K562 (cell line): ENCODE data around the gene LHB. TPM values are rescaled to one million over a fixed set of nuclear protein-coding genes. Genes with fewer than 3 reads are reported as not detected.

Experiments used
- ATAC-seq: fragments of 200-7000 bp; cut with Tn5 transposase; 3 replicates; pipeline ENCODE4 v1.9.1; 2020; ENCODE audit warnings: moderate library complexity
- BruUV-seq: library from RNA; stranded (reverse); fragments of 400-500 nt; replicated peaks from 2 replicates; lab custom pipeline; 2021; lab: Mats Ljungman, UMichigan
- CTCF ChIA-PET: fragments of 300-600 bp; formaldehyde crosslinking; extraction: SDS; loops from one replicate; lab custom pipeline; 2021; ENCODE audit warnings: low intra/inter-chr PET ratio; lab: Yijun Ruan, JAX
- POLR2A ChIA-PET: fragments of 300-600, 350-650 bp; sonication (Branson Sonifier 250); formaldehyde crosslinking; extraction: SDS; loops from one replicate; lab custom pipeline; 2021; ENCODE audit warnings: antibody characterized with exemption, inconsistent platforms; lab: Yijun Ruan, JAX
- DNase-seq, 4 experiments: peaks; one replicate each; pipeline versions ENCODE4 v3.0.0 to v3.0.0-alpha.2; 2011 to 2018; ENCODE audit warnings: low spot score in 3 of 4, mixed read lengths in 3 of 4; ENCODE audit errors: extremely low read depth in 1 of 4
- FAIRE-seq: peaks from 2 replicates; lab custom pipeline; 2011; peaks lifted over from hg19 to GRCh38; lab: Jason Lieb, UNC
- H2AFZ ChIP-seq: 2 replicates; pipeline ENCODE4 v1.6.0; 2011; ENCODE audit warnings: low read depth, low read length, control low read depth, inconsistent platforms
- H3K27ac ChIP-seq: fragments of 200-600 bp; 3 replicates; pipeline ENCODE4 v1.8.0; 2011; ENCODE audit warnings: low read depth, mild to moderate bottlenecking, control low read depth, inconsistent platforms, low read length, moderate library complexity, mixed read lengths; ENCODE audit errors: extremely low read depth
- H3K27me3 ChIP-seq, 2 experiments: fragments of 300-600 bp in 1 of 2; 2 replicates in 1 of 2; 3 replicates in 1 of 2; pipeline versions ENCODE4 v1.6.0 to v1.8.0; 2011; ENCODE audit warnings: inconsistent platforms in 2 of 2, low read length in 2 of 2, mild to moderate bottlenecking in 1 of 2, mixed read lengths in 1 of 2, moderate library complexity in 1 of 2; ENCODE audit not compliant: control insufficient read depth in 2 of 2, insufficient read depth in 2 of 2
- H3K36me3 ChIP-seq: fragments of 300-600 bp; 3 replicates; pipeline ENCODE4 v1.8.0; 2011; ENCODE audit warnings: mild to moderate bottlenecking, low read length, inconsistent platforms; ENCODE audit not compliant: control insufficient read depth, insufficient read depth
- H3K4me1 ChIP-seq, 2 experiments: fragments of 200-600 bp in 1 of 2; replicated peaks in 1 of 2; 2 replicates in 1 of 2; 3 replicates in 1 of 2; pipeline versions ENCODE4 v1.5.1 to v1.8.0; 2011; ENCODE audit warnings: inconsistent platforms in 2 of 2, low read length in 2 of 2, mild to moderate bottlenecking in 1 of 2, mixed read lengths in 1 of 2, moderate library complexity in 1 of 2; ENCODE audit not compliant: control insufficient read depth in 2 of 2, insufficient read depth in 2 of 2
- H3K4me2 ChIP-seq: 2 replicates; pipeline ENCODE4 v1.6.1; 2011; ENCODE audit warnings: low read length, control low read depth, inconsistent platforms, mixed read lengths; ENCODE audit not compliant: insufficient read depth
- H3K4me3 ChIP-seq: fragments of 200-600 bp; sonication (generic), shearing (Covaris generic); 2 replicates; pipeline ENCODE4 v1.5.1; 2016; ENCODE audit warnings: control low read depth, inconsistent platforms
- H3K79me2 ChIP-seq: fragments of 200-600 bp; 3 replicates; pipeline ENCODE4 v1.8.0; 2011; ENCODE audit warnings: low read length, inconsistent platforms; ENCODE audit not compliant: control insufficient read depth, insufficient read depth
- H3K9ac ChIP-seq, 2 experiments: 2 replicates each; pipeline versions ENCODE4 v1.6.0 to v1.6.1; 2011; ENCODE audit warnings: low read depth in 2 of 2, low read length in 2 of 2, control low read depth in 1 of 2, inconsistent platforms in 1 of 2, mild to moderate bottlenecking in 1 of 2, mixed read lengths in 1 of 2; ENCODE audit not compliant: insufficient read depth in 1 of 2
- H3K9me1 ChIP-seq: one replicate; pipeline ENCODE4 v1.6.0; 2011; ENCODE audit warnings: inconsistent platforms, mild to moderate bottlenecking, low read length, moderate library complexity; ENCODE audit not compliant: control insufficient read depth, insufficient read depth
- H3K9me3 ChIP-seq: replicated peaks from 2 replicates; pipeline ENCODE4 v1.5.1; 2011; ENCODE audit warnings: low read depth, low read length, inconsistent platforms; ENCODE audit not compliant: control insufficient read depth, insufficient read depth
- H4K20me1 ChIP-seq: replicated peaks from 2 replicates; pipeline ENCODE4 v1.6.1; 2011; ENCODE audit warnings: low read length, inconsistent platforms, mixed read lengths; ENCODE audit not compliant: control insufficient read depth, insufficient read depth
- CHD4 ChIP-seq: fragments of 200-600 bp; sonication (generic); IDR thresholded peaks from 3 replicates; pipeline ENCODE4 v1.6.1; 2012; ENCODE audit warnings: low read depth, mild to moderate bottlenecking, mixed read lengths, low read length, inconsistent platforms; ENCODE audit not compliant: insufficient read depth, insufficient replicate concordance, poor library complexity, severe bottlenecking
- EZH2 ChIP-seq: IDR thresholded peaks from 2 replicates; pipeline ENCODE4 v1.6.1; 2012; ENCODE audit warnings: low read depth, mild to moderate bottlenecking, inconsistent platforms, low read length, borderline replicate concordance
- GABPA ChIP-seq: fragments of 200-800 bp; sonication (Bioruptor generic); conservative IDR thresholded peaks from 2 replicates; pipeline ENCODE4 v1.6.1; 2016; ENCODE audit warnings: low read depth, missing genetic modification characterization, missing compliant biosample characterization
- GABPB1 ChIP-seq: sonication (generic); formaldehyde crosslinking; IDR thresholded peaks from 2 replicates; pipeline ENCODE4 v1.8.0; 2022; ENCODE audit warnings: mild to moderate bottlenecking, missing genetic modification reagents
- HDAC6 ChIP-seq: IDR thresholded peaks from 2 replicates; pipeline ENCODE4 v1.6.1; 2012; ENCODE audit warnings: low read depth, mild to moderate bottlenecking, control low read depth, inconsistent platforms, low read length, moderate library complexity
- MBD2 ChIP-seq: sonication (generic); IDR thresholded peaks from 2 replicates; pipeline ENCODE4 v1.6.1; 2016; ENCODE audit warnings: low read depth, borderline replicate concordance
- MIER1 ChIP-seq: fragments of 450-650 bp; IDR thresholded peaks from 2 replicates; pipeline ENCODE4 v1.6.1; 2016; ENCODE audit warnings: antibody characterized with exemption, mild to moderate bottlenecking, low read depth
- NFATC3 ChIP-seq: fragments of 450-650 bp; IDR thresholded peaks from 2 replicates; pipeline ENCODE4 v1.6.1; 2017; ENCODE audit warnings: mild to moderate bottlenecking
- NR4A1 ChIP-seq, 2 experiments: fragments of 250-450 bp in 1 of 2; fragments of 450-650 bp in 1 of 2; sonication (Bioruptor Pico) in 1 of 2; IDR thresholded peaks; 2 replicates each; pipeline versions ENCODE4 v1.4.0 to v1.6.1; 2016 to 2020; ENCODE audit warnings: mild to moderate bottlenecking in 2 of 2, missing compliant biosample characterization in 1 of 2, missing genetic modification characterization in 1 of 2, moderate library complexity in 1 of 2
- RBBP5 ChIP-seq: fragments of 200-600 bp; sonication (generic); IDR thresholded peaks from 2 replicates; pipeline ENCODE4 v1.6.1; 2012; ENCODE audit warnings: borderline replicate concordance, mild to moderate bottlenecking, low read length, control low read depth, inconsistent platforms; ENCODE audit not compliant: insufficient read depth, poor library complexity, severe bottlenecking
- SIN3A ChIP-seq, 2 experiments: fragments of 150-350 bp in 1 of 2; IDR thresholded peaks; 2 replicates each; pipeline ENCODE4 v1.6.1; 2011 to 2016; ENCODE audit warnings: borderline replicate concordance in 2 of 2, low read depth in 2 of 2, low read length in 2 of 2, mild to moderate bottlenecking in 2 of 2, moderate library complexity in 2 of 2; ENCODE audit not compliant: control insufficient read depth in 1 of 2
- STAT5A ChIP-seq: IDR thresholded peaks from 2 replicates; pipeline ENCODE4 v1.6.1; 2012; ENCODE audit warnings: low read length, inconsistent platforms, borderline replicate concordance
- TAF9B ChIP-seq: fragments of 450-650 bp; IDR thresholded peaks from 2 replicates; pipeline ENCODE4 v1.6.1; 2018; ENCODE audit warnings: mild to moderate bottlenecking; ENCODE audit not compliant: partially characterized antibody
- TCF7 ChIP-seq: sonication (generic); IDR thresholded peaks from 2 replicates; pipeline ENCODE4 v1.6.1; 2016; ENCODE audit warnings: antibody characterized with exemption, borderline replicate concordance
- ZC3H4 ChIP-seq: sonication (generic); formaldehyde crosslinking; IDR thresholded peaks from 2 replicates; pipeline ENCODE4 v1.9.0; 2021; ENCODE audit warnings: missing genetic modification reagents, borderline replicate concordance
- ZNF583 ChIP-seq: fragments of 250-450 bp; sonication (Bioruptor Pico); IDR thresholded peaks from 2 replicates; pipeline ENCODE4 v1.4.0; 2020
- WGBS: fragments of 100-300 bp; shearing (Covaris generic); methylation state at CpG from one replicate; pipeline ENCODE4 v1.1.6; 2016; ENCODE audit warnings: low coverage, mixed read lengths; ENCODE audit not compliant: insufficient coverage; ENCODE audit errors: missing lambda C conversion rate; 5-methylcytosine and 5-hydroxymethylcytosine counted together
- in situ Hi-C: fragments of 300-500 bp; cut with MboI; formaldehyde crosslinking; loops from 4 replicates; pipeline ENCODE4 v1.15.0; 2018; ENCODE audit warnings: inconsistent platforms, mixed read lengths
- intact Hi-C: fragments of 100-400 bp; cut with micrococcal nuclease; formaldehyde crosslinking; loops from 2 replicates; pipeline ENCODE4 v1.14.2; 2022
- polyA plus RNA-seq, 8 experiments: library from polyadenylated mRNA; depleted of rRNA in 4 of 8; stranded (reverse) in 5 of 8; unstranded in 3 of 8; fragments of >200 nt; fragmentation: Nextera tagmentation in 2 of 8; fragmentation: Illumina TruSeq in 1 of 8; extraction: Ambion mirVana in 2 of 8; extraction: Trizol in 1 of 8; gene quantifications; 2 replicates each; pipeline versions ENCODE4 v1.2.1 to v1.2.3, GENCODE V29; 2011 to 2014; ENCODE audit warnings: inconsistent platforms in 1 of 8, missing spikeins in 1 of 8
- total RNA-seq, 7 experiments: library from RNA; depleted of rRNA in 6 of 7; stranded (reverse); fragments of >200 nt in 6 of 7; fragmentation: Illumina TruSeq in 2 of 7; extraction: Trizol in 2 of 7; gene quantifications; 2 replicates each; pipeline versions ENCODE4 v1.2.1 to v1.2.3, GENCODE V29; 2011 to 2021; ENCODE audit warnings: low replicate concordance in 1 of 7
- TF ChIP-seq, protein P1 (sequence below): fragments of 450-650 bp; formaldehyde crosslinking; IDR thresholded peaks from 2 replicates; pipeline ENCODE4 v1.4.0; 2022; ENCODE audit warnings: missing genetic modification characterization
- TF ChIP-seq, protein P2 (sequence below): fragments of 250-450 bp; sonication (Bioruptor Pico); IDR thresholded peaks from 2 replicates; pipeline ENCODE4 v1.4.0; 2020

The LHB gene
- total and polyA plus RNA-seq, 9 of the 15 experiments (the other 6 are each of a cell fraction or from before 2014, with no cell fraction given): 0.54 TPM; not detected in 8

- no peak for ATAC-seq
- peaks cover 80% of the 10 kb centered on the region for H3K79me2 ChIP-seq
- H3K9me3 ChIP-seq: no peaks in the 10 kb centered on the region
- H3K27me3 ChIP-seq: no peaks in the 10 kb centered on the region
- peak overlapping the region; percentile 87 for H3K4me3 ChIP-seq
- in situ Hi-C loops (no loop called here), intact Hi-C loops (loop anchor here (10.0 kb wide), 2 partner anchors 161 to 231 kb away; partner anchors contain the start of genes HRC and TRPM4)
- 0 out of 2 replicates have a peak, but pooled peaks cover 2% of the 10 kb centered on the region for H4K20me1 ChIP-seq
- H3K9ac ChIP-seq: peak overlapping the region; percentile 94 to 95
- H3K9me1 ChIP-seq: no peaks in the 10 kb centered on the region
- peak overlapping the region; percentile 61; the same call in 1 of the 2 replicates for H2AFZ ChIP-seq
- peak overlapping the region; percentile 99 for H3K4me2 ChIP-seq
- H3K27ac ChIP-seq: peak overlapping the region; percentile 91
- ChIA-PET POLR2A (interaction anchor here (0.7 to 3.0 kb wide), 13 partner anchors 9 to 364 kb away, joined by 3 to 42 read pairs (median 4); partner anchors contain the start of gene FTL), CTCF (no interaction called here)
- BruUV-seq: TSS peak; percentile 79
- FAIRE-seq: no peak
- H3K36me3 ChIP-seq: peaks cover 42% of the 10 kb centered on the region; the same call in 2 of the 3 replicates
- peaks cover 5 to 30% of the 10 kb centered on the region in 2 experiments; a peak in 4 of 5 replicates for H3K4me1 ChIP-seq
- DNase-seq: no peak
- WGBS: 0% methylated on average over 13 of the region's 13 CpGs
- TF ChIP-seq RBBP5 (peak; percentile 2), STAT5A (no peak), NFATC3 (no peak), GABPA (peak; percentile 77), TCF7 (no peak), HDAC6 (no peak), MIER1 (no peak), ZNF583 (CRISPR knock-in tag) (no peak), SIN3A (IDR thresholded peaks at IDR 0.05; ENCODE audit: borderline replicate concordance in 2 of 2, control insufficient read depth in 1 of 2, low read depth in 2 of 2, low read length in 2 of 2) (peak in 1 of 2 experiments; percentile 22; a peak in 1 of 4 replicates), TAF9B (no peak), ZC3H4 (CRISPR knock-in tag) (peak; percentile 69; the same call in 1 of the 2 replicates), CHD4 (no peak), NR4A1 (CRISPR knock-in tag; IDR thresholded peaks at IDR 0.05) (0 out of 2 replicates have a peak, but pooled peaks have one; percentile 39), NR4A1 (tag; IDR thresholded peaks at IDR 0.05) (no peak), GABPB1 (CRISPR knock-in tag) (peak; percentile 4; the same call in 1 of the 2 replicates), MBD2 (no peak; the same call in 1 of the 2 replicates), EZH2 (no peak)
- TF ChIP-seq, protein P1, sequence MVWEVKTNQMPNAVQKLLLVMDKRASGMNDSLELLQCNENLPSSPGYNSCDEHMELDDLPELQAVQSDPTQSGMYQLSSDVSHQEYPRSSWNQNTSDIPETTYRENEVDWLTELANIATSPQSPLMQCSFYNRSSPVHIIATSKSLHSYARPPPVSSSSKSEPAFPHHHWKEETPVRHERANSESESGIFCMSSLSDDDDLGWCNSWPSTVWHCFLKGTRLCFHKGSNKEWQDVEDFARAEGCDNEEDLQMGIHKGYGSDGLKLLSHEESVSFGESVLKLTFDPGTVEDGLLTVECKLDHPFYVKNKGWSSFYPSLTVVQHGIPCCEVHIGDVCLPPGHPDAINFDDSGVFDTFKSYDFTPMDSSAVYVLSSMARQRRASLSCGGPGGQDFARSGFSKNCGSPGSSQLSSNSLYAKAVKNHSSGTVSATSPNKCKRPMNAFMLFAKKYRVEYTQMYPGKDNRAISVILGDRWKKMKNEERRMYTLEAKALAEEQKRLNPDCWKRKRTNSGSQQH (CRISPR knock-in tag): no peak
- TF ChIP-seq, protein P2, sequence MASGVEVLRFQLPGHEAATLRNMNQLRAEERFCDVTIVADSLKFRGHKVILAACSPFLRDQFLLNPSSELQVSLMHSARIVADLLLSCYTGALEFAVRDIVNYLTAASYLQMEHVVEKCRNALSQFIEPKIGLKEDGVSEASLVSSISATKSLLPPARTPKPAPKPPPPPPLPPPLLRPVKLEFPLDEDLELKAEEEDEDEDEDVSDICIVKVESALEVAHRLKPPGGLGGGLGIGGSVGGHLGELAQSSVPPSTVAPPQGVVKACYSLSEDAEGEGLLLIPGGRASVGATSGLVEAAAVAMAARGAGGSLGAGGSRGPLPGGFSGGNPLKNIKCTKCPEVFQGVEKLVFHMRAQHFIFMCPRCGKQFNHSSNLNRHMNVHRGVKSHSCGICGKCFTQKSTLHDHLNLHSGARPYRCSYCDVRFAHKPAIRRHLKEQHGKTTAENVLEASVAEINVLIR (CRISPR knock-in tag): no peak
Observed at GRCh38 chr19:48994035-48994386, 22.9 kb downstream of the LHB start.
